DMS 273 (cell line): ENCODE results near the gene SAFB.

Source experiments
- DNase-seq: peaks from one replicate; lab custom pipeline; 2025; ENCODE audit not compliant: unreplicated experiment; lab: John Stamatoyannopoulos, UW

The SAFB gene

GRCh38 chr19:5622465-5623396, at the start of gene SAFB, which contains the start of gene SAFB2:
SAFB (plus strand) TSS chr19:5623083; CDS start chr19:5623206, 123 bp downstream.
SAFB2 (minus strand) TSS chr19:5622776; CDS start chr19:5622715, 61 bp downstream.
- DNase-seq = peak; percentile 100

- no peak for DNase-seq
These were observed 47.3 kb upstream of the SAFB start for GRCh38 chr19:5575590-5575989.

DNA sequence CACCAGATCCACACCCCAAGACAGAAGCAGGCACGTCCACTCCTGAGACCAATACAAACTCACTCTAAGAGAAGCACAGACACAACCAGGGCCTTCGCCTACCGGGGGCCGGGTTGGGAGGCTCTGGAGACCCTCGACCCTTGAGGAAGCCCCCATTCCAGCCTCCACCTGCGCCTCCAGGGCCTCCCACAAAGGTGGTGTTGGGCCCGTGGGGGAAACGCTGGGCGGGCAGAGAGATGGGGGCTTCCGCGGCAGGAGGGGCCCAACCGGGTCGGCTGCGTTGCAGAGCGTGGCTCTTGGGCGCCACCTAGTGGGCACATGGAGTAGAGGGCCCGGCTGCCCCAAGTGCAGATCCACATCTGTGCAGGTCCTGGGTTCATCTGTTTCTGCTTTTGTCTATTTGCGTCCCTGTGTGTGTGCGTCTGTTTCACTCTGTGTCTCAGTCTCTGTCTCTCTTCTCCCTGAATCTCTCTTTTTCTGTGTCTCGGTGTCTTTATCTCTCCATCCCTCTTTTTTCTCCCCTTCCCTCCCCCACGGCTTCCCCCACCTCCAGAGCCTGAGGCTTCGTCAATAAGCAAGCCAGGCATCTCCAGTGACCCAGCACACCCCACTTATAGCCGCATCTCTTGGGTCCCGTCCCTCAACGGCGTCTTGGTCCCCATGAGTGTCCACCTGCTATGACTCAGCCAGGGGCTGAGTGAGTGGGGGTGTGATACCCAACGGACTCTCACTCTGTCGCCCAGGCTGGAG, 44.6 kb upstream of the SAFB start:
- DNase-seq = peak; percentile 87

DNA sequence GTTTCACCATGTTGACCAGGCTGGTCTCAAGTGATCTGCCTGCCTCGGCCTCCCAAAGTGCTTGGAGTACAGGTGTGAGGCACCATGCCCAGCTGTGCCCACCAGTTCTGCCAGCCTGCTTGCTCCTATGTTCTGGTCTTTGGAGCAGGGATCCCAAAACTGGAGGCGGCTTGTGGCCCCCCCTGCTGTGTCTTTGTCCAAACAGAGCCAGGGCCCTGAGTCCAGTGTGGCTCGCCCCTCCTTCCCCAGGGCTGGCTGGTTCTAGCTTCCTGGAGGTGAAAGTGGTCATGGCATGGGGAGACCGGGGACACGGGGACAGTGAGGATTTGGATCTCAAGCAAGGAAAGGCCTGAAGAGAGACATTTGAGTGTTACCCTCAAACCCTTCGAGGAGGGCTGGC, 43.6 kb upstream of the SAFB start:
- no peak for DNase-seq

GRCh38 chr19:5579697-5580096, 43.2 kb upstream of the SAFB start:
- no peak for DNase-seq

GRCh38 chr19:5580161-5580571, 42.7 kb upstream of the SAFB start:
- no peak for DNase-seq

DNA sequence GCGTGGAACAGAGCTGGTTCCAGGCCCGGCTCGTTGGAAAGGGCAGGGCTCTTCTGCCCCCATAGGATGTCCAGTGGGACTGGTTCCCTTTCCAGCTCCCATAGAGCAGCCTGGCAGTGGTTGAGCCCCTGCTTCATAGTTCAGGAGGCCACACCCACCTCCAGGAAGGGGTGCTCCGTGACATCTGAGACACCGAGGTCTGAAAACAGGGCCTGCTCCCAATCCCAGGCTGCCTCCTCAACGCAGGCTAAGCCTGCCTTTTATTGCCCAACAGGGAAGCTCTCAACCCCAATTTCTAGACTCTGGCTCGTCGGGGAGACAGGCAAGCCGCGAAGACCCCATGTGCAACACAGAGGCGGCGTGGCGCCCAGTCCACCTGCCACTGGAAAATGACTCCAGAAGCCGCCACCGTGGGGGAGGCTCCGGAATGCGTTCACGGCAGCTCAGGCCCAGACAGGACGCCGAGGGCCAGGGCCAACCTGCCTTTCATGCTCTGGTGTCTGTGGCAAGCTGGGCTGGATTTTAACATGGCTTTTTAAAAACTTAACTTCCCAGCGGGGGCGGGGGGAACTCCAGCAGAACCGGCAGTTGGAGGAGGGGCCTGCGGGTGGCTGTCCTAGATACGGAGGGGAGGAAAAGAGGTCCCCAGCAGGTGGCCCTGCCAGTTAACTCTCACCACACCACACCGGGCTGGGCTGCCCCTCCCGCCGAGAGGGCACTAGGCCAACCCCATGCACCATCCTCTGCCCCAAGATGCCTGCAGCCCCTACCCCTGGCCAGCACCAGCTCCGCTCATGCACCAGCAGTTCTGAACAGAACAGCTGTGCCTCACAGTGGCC, 37.2 kb upstream of the SAFB start:
- DNase-seq = peak; percentile 67

GRCh38 chr19:5586300-5587070, 36.4 kb upstream of the SAFB start:
- DNase-seq = no peak

DNA sequence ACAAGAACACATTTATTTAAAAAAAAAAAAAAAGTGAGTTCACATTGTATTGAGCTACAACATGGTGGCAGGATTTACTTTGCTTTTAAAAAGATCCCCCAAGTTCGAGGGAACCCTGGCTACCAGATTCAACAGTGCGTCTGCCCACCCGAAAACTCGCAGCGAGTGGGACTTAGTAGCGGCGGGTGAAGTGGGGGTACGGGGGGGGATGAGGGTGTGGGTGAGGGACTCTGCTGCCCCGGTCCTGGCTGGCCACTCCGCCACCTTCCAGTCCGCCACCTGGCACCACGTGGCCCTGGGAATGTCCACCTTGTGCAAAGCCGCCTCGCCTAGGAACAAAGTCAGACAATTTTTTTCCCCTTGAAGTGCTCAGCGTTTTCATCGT, 35.8 kb upstream of the SAFB start:
- no peak for DNase-seq

DNA sequence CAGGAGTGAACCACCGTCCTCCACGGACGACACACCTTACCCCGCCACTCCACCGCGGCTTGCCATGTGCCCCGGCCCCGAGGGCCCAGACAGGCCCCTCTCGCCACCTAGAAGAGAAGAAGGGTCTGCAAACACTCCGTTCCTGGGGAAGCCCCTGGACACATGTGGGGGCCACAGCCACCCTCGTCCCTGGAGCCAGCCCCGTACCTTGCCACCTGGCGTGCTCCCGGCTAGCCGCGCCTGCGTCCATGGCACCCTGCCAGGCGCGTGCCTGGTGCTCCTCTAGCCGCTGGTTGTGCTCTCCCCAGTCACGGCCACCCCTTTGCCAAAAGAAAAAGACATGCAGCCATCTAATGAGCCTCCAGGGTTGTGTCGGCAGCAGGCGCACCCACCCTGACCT, 35.2 kb upstream of the SAFB start:
- DNase-seq = no peak

DNA sequence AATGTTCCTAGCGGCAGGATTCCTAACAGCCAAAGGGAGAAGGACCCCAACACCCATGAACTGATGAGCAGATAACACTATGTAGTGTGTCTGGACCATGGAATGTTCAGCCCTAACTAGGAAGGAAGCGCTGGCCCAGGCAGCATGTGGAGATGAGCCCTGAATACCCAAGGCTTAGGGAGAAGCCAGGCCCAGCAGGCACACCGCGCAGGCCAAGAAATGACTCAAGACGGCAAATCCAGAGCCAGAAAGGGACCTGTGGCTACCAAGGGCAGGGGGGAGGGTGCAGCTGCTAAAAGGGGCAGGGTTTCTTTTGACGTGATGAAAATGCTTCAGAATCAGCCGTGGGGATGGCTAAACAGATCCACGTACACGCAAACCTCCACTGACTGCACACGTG, 34.4 kb upstream of the SAFB start:
- DNase-seq = no peak

- DNase-seq = no peak
These were observed 33.8 kb upstream of the SAFB start for GRCh38 chr19:5588906-5589676.

GRCh38 chr19:5590151-5590864, 32.6 kb upstream of the SAFB start:
- DNase-seq = no peak

DNA sequence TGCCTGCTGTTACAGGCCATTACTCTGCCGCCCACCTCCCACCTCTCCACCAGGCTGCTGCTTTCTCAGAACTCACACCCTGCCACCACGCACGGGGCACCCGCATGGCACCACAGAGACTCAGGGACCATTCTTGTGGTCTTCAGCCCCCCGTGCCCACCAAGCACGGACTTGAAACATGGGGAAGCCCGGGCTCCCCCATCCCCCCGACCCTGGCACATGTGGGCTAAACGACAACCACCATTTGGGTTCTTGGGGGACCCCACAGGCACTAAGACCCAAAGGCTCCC, 32.1 kb upstream of the SAFB start:
- DNase-seq = no peak

DNA sequence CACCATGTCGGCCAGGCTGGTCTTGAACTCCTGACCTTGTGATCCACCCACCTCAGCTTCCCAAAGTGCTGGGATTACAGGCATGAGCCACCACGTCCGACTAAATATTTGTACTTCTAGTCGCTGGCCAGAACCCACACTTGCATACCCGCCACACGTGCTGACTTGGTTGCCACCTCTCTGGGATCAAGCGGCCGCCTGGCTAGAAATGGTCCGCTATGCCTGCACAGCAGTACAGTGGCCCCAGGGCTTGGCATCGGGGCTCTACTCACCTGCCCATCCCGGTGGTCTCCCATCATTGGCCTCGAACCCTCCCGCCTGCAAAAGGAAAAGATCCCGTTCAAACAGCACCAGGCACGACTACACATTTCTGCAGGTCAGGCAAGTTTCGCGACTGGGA, 31.4 kb upstream of the SAFB start:
- no peak for DNase-seq

- DNase-seq = no peak
These were observed 30.1 kb upstream of the SAFB start for GRCh38 chr19:5592531-5593342.

- DNase-seq = no peak
These were observed 29.3 kb upstream of the SAFB start for GRCh38 chr19:5593343-5594255.
